HG03460 (cell line): ENCODE measurements around the gene DNAH6.

Experiments
- ATAC-seq: cut with Tn5 transposase; IDR thresholded peaks from one replicate; pipeline ENCODE4 v1.9.1; 2021; ENCODE audit not compliant: unreplicated experiment

DNAH6 gene

DNA sequence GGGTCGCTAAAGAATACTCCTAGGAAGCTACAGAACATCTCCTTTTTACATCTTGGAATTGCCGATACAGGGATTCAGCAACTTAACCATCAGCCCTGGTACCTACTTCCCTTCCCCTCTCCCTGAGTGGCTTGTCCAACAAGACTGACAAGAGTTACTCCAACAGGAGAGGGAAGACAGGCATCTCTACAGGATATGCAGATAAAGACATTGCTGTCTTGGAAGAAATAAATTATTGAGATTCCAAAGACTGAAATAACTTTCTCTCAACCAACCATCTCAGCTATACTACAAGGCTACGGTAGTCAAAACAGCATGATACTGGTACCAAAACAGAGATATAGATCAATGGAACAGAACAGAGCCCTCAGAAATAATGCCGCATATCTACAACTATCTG, 277.3 kb downstream of the DNAH6 start:
- no peak for ATAC-seq

- ATAC-seq: no peak
Observed at GRCh38 chr2:84796798-84797197, 280.5 kb downstream of the DNAH6 start.

GRCh38 chr2:84797271-84797670, 281.0 kb downstream of the DNAH6 start:
- ATAC-seq: no peak

DNA sequence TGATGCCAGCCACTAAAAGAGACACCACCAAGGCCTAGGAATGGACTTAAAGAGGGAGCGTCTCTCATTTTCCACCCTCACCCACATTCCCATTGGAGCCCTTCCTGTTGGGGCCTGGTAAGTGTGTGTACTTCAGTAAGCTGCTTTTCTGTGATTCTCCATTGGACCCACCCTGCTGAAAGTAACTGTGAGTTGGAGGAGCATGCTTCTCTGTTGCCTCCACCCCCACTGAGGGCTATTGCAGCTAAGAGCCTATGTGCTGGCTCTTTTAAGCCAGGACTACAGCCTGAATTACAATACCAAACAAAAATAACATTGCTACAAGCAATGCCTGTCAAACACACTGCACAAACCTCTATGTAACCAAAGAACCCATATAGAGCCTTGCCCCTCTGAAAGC, 283.5 kb downstream of the DNAH6 start:
- ATAC-seq: no peak

DNA sequence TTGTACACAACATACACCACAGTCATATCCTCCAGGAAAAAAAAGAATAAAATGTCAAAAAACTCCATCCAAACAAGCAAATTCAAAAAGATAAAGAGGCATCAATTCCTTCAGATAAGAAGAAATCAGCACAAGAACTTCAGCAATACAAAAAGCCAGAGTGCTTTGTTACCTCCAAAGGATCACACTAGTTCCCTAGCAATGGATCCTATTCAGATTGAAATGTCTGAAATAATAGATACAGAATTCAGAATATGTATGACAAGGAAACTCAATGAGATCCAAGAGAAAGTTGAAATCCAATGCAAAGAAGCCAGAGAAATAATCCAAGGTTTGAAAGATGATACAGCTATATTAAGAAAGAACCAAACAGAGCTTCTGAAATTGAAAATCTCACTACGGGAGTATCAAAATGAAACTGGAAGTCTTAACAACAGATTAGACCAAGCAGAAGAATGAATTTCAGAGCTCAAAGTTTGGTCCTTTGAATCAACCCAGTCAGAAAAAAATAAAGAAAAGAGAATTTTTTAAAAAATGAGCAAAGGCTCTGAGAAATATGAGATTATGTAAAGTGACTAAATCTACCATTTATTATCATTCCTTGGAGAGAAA, 284.0 kb downstream of the DNAH6 start:
- ATAC-seq: peak; percentile 77

DNA sequence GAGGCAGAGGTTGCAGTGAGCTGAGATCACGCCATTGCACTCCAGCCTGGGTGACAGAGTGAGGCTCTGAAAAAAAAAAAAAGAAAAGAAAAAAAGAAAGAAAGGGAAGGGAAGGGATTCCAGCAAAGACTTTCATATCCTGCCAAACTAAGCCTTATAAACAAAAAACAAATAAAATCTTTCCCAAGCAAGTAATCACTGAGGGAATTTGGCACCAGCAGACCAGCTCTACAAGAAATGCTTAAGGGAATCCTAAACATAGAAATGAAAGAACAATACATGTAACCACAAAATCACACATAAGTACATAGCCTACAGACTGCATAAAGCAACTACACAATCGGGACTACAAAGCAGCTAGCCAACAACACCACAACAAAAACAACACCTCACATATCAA, 285.5 kb downstream of the DNAH6 start:
- no peak for ATAC-seq

GRCh38 chr2:84805250-84805958, 289.1 kb downstream of the DNAH6 start:
- no peak for ATAC-seq

- no peak for ATAC-seq
Observed at GRCh38 chr2:84807063-84807485, 290.8 kb downstream of the DNAH6 start.

- no peak for ATAC-seq
Observed at GRCh38 chr2:84808279-84808678, 292.0 kb downstream of the DNAH6 start.

- ATAC-seq: no peak
Observed at GRCh38 chr2:84811839-84812431, 295.6 kb downstream of the DNAH6 start.

- no peak for ATAC-seq
Observed at GRCh38 chr2:84815146-84815545, 298.8 kb downstream of the DNAH6 start.

- peak; percentile 72 for ATAC-seq
Observed at GRCh38 chr2:84816426-84817026, 300.2 kb downstream of the DNAH6 start.

- peak; percentile 94 for ATAC-seq
Observed at GRCh38 chr2:84817239-84817655, 300.9 kb downstream of the DNAH6 start.

DNA sequence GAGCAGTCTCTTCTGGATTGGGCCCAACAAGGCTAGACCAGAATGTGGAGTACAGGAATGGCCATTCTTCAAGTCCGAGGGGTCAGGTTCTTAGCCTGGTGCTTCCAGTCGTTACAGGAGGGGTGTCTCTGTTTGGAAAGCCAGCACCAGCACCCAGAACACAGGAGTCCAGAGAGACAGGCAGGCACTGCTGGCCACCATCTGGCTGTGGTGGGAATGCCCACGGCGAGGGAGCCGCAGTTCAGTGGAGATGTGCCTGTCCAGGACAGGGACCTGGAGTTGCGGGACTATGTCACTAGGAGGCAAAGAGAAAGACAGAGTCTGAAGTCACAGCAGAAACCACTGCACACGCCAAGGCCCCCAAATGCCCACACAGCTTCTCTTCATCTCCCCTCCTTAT, 305.5 kb downstream of the DNAH6 start:
- ATAC-seq: no peak

DNA sequence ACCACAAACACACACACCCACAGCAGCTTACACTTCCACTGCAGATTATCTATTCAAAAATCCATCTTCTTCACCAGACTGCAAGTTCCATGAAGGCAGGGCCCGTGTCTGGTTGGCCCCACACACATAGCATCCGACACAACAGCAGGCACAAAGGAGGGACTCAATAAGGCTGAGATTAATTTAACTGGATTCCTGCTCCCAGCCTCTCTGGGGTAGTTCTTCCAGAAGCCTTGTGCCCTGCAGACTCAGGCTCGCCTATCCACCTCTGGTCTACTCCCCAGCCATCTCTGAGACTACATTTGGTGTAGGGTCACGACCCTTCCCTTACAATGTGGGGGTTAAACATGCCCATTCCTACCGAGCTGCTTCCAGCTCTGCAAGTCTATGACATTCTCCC, 306.9 kb downstream of the DNAH6 start:
- ATAC-seq: no peak

DNA sequence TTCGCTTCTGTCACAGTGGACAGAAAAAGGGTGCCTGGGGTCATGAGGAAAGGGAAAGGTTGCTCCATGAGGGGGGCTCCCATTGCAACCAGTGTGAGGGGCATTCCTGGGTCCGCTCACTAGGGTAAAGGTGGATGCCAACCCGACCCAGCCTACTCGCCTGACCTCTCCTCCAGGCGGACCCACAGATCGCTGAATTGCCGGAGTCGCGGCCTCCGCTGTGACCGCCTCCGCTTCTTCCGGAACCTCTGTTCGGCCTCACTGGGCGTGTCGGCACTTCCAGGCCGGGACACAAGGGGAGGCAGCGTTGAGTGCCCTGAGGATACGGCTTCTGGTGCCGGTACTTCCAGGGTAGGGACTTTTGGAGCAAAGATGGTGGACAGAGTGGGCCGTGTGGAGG, 307.5 kb downstream of the DNAH6 start:
- no peak for ATAC-seq

GRCh38 chr2:84827978-84828575, 311.8 kb downstream of the DNAH6 start:
- ATAC-seq: no peak

DNA sequence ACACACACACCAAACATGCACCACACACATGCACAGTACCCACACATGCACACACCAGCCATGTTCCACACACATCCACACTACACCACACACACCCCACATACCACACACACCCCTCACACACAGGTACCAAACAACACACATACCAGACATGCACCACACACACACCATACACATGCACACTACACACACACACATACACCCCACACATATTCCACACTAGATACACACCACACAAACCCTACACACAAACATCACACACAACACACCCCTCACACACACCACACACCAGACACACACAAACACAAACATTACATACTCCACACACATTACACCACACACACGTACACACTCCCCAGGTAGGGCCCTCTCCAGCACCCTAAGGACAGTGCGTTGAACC, 313.4 kb downstream of the DNAH6 start:
- ATAC-seq: no peak

GRCh38 chr2:84830095-84830494, 313.8 kb downstream of the DNAH6 start:
- ATAC-seq: no peak

DNA sequence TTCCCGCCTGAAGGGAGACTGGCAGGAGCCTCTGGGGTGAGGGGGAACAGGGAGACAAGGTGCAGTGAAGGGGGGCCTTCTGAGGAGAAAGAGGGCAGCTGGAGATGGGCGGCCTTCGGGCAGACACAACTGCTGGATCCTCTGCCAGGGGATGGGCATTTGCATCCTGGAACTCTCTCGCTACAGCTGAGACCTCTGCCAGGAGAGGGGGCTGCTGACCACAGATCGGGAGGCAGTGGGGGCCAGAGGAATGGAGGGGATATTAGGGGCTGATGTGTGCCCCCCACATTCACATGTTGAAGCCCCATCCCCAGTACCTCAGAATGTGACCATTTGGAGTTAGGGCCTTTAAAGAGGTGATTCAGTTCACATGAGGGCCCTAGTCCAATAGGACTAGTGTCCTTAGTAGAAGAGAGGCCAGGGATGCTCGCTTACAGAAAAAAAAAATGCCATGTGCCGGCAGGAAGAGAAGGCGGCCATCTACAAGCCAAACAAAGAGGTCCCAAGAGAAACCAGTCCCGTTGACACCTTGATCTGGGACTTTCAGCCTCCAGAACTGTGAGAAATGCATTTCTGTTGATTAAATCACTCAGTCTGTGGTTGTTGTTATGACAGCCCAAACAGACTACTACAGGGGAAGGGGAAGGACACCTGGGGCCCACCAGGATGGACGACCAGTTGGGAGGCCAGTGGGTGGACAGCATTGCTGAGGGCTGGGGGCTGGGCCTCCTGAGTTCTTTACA, 314.6 kb downstream of the DNAH6 start:
- no peak for ATAC-seq
